Uterus (tissue), 4 donors: ENCODE measurements around the gene ARSB. TPM values are rescaled to one million over a fixed set of nuclear protein-coding genes. Genes with fewer than 3 reads are reported as not detected.

Source experiments
- DNase-seq, 2 donors: peaks; one replicate each; pipeline ENCODE4 v3.0.0-alpha.2; 2019 to 2020
- H3K27ac ChIP-seq, 2 donors: fragments of 200-600 bp; sonication (generic); 1 replicate in 1 of 2; 2 replicates in 1 of 2; pipeline ENCODE4 v1.5.1; 2016 to 2018
- H3K27me3 ChIP-seq, 2 donors: fragments of 200-600 bp; sonication (generic); one replicate each; pipeline ENCODE4 v1.5.1; 2018 to 2019; ENCODE audit warnings: control low read depth in 1 of 2
- H3K36me3 ChIP-seq, 2 donors: fragments of 200-600 bp; sonication (generic); one replicate each; pipeline ENCODE4 v1.5.1; 2019; ENCODE audit warnings: control low read depth in 1 of 2
- H3K4me1 ChIP-seq, 2 donors: fragments of 200-600 bp; sonication (generic); one replicate each; pipeline ENCODE4 v1.5.1; 2018 to 2019; ENCODE audit warnings: control low read depth in 1 of 2
- H3K4me3 ChIP-seq, 2 donors: fragments of 200-600 bp; sonication (generic); 1 replicate in 1 of 2; 2 replicates in 1 of 2; pipeline ENCODE4 v1.5.1; 2018 to 2019; ENCODE audit warnings: mild to moderate bottlenecking in 1 of 2
- H3K9me3 ChIP-seq, 2 donors: fragments of 200-600 bp; sonication (generic); one replicate each; pipeline ENCODE4 v1.5.1; 2019; ENCODE audit warnings: control low read depth in 1 of 2
- CTCF ChIP-seq, 4 experiments: fragments of 200-600 bp in 2 of 4; fragments of 450-650 bp in 2 of 4; sonication (generic) in 2 of 4; IDR thresholded peaks; one replicate each; pipeline ENCODE4 v1.5.1; 2016 to 2019; ENCODE audit warnings: antibody characterized with exemption in 4 of 4, mild to moderate bottlenecking in 2 of 4, moderate library complexity in 1 of 4
- POLR2A ChIP-seq, 2 donors: fragments of 450-650 bp; IDR thresholded peaks; one replicate each; pipeline ENCODE4 v1.6.1; 2016; ENCODE audit warnings: antibody characterized with exemption in 2 of 2, mild to moderate bottlenecking in 1 of 2, moderate library complexity in 1 of 2
- intact Hi-C: fragments of 100-400 bp; cut with DNase I; formaldehyde crosslinking; loops from one replicate; pipeline ENCODE4 v1.15.1; 2023; ENCODE audit warnings: low total_unique reads
- total RNA-seq, 4 donors: library from RNA; depleted of rRNA in 3 of 4; stranded (reverse); fragments of >200 nt in 3 of 4; gene quantifications; one replicate each; pipeline versions ENCODE4 v1.1.0 to v1.2.4, GENCODE V29; 2014 to 2023
- donor health status: DM: yes; HTN: yes; CAD: no.

The ARSB gene
- total RNA-seq, 4 donors from 2014 or later = 10.0 to 22.7 (median 15.1) TPM

GRCh38 chr5:78803353-78803752 is 181.8 kb downstream of the ARSB start:
- DNase-seq = peak; percentile 87
- Histone ChIP-seq H3K4me1 (peaks cover 0 to 6% of the 10 kb centered on the region in 2 donors), H3K36me3 (no peaks in the 10 kb centered on the region), H3K27me3 (no peaks in the 10 kb centered on the region), H3K9me3 (no peaks in the 10 kb centered on the region), H3K4me3 (no peak overlapping the region), H3K27ac (peak overlapping the region; percentile 57 to 70)
- intact Hi-C loops = no loop called here
- TF ChIP-seq CTCF (IDR thresholded peaks at IDR 0.05) (no peak), POLR2A (IDR thresholded peaks at IDR 0.05) (no peak)

GRCh38 chr5:78801413-78801812 is 183.7 kb downstream of the ARSB start:
- intact Hi-C loops = no loop called here
- TF ChIP-seq POLR2A (IDR thresholded peaks at IDR 0.05) = no peak
- TF ChIP-seq CTCF (IDR thresholded peaks at IDR 0.05) = no peak
- H3K4me3 ChIP-seq = no peak overlapping the region
- no peak overlapping the region for H3K27ac ChIP-seq
- no peaks in the 10 kb centered on the region for H3K9me3 ChIP-seq
- H3K4me1 ChIP-seq = peaks cover 0 to 6% of the 10 kb centered on the region in 2 donors
- no peaks in the 10 kb centered on the region for H3K27me3 ChIP-seq
- DNase-seq = no peak
- H3K36me3 ChIP-seq = no peaks in the 10 kb centered on the region

- Histone ChIP-seq H3K4me3 (no peak overlapping the region), H3K36me3 (no peaks in the 10 kb centered on the region), H3K9me3 (no peaks in the 10 kb centered on the region), H3K4me1 (peaks cover 0 to 6% of the 10 kb centered on the region in 2 donors), H3K27ac (no peak overlapping the region), H3K27me3 (no peaks in the 10 kb centered on the region)
- intact Hi-C loops = no loop called here
- no peak for DNase-seq
- no peak for TF ChIP-seq CTCF (IDR thresholded peaks at IDR 0.05)
- TF ChIP-seq POLR2A (IDR thresholded peaks at IDR 0.05) = no peak
Observed at GRCh38 chr5:78799266-78800017, 185.7 kb downstream of the ARSB start.

GRCh38 chr5:78798673-78799029 is 186.5 kb downstream of the ARSB start:
- intact Hi-C loops = no loop called here
- TF ChIP-seq POLR2A (IDR thresholded peaks at IDR 0.05) = no peak
- TF ChIP-seq CTCF (IDR thresholded peaks at IDR 0.05) = no peak
- no peak overlapping the region for H3K27ac ChIP-seq
- no peak for DNase-seq
- no peak overlapping the region for H3K4me3 ChIP-seq
- no peaks in the 10 kb centered on the region for H3K9me3 ChIP-seq
- H3K27me3 ChIP-seq = no peaks in the 10 kb centered on the region
- peaks cover 0 to 1% of the 10 kb centered on the region in 2 donors for H3K4me1 ChIP-seq
- no peaks in the 10 kb centered on the region for H3K36me3 ChIP-seq

- H3K4me1 ChIP-seq = no peaks in the 10 kb centered on the region
- H3K36me3 ChIP-seq = no peaks in the 10 kb centered on the region
- H3K4me3 ChIP-seq = no peak overlapping the region
- no peaks in the 10 kb centered on the region for H3K27me3 ChIP-seq
- no peaks in the 10 kb centered on the region for H3K9me3 ChIP-seq
- TF ChIP-seq CTCF (IDR thresholded peaks at IDR 0.05) = no peak
- no peak for TF ChIP-seq POLR2A (IDR thresholded peaks at IDR 0.05)
- no peak overlapping the region for H3K27ac ChIP-seq
- intact Hi-C loops = no loop called here
- DNase-seq = no peak
Observed at GRCh38 chr5:78797936-78798672, 187.0 kb downstream of the ARSB start.
